Calu3 (cell line): ENCODE data around the gene SORD. TPM values are rescaled to one million over a fixed set of nuclear protein-coding genes. Genes with fewer than 3 reads are reported as not detected.

Experiments
- BruUV-seq: library from RNA; stranded (reverse); fragments of 400-500 nt; replicated peaks from 2 replicates; lab custom pipeline; 2021; lab: Mats Ljungman, UMichigan
- CTCF ChIA-PET: fragments of 300-600 bp; sonication (Branson Sonifier 250); formaldehyde crosslinking; loops from one replicate; lab custom pipeline; 2022; ENCODE audit warnings: antibody characterized with exemption; lab: Charles Lee
- DNase-seq: peaks from one replicate; pipeline ENCODE4 v3.0.0; 2022
- H3K27ac Mint-ChIP-seq: one replicate; pipeline ENCODE4 v1.8.0; 2022; ENCODE audit warnings: mixed read lengths; ENCODE audit not compliant: unreplicated experiment
- H3K27me3 Mint-ChIP-seq: one replicate; pipeline ENCODE4 v1.8.0; 2022; ENCODE audit warnings: mixed read lengths; ENCODE audit not compliant: unreplicated experiment
- H3K36me3 Mint-ChIP-seq: one replicate; pipeline ENCODE4 v1.8.0; 2022; ENCODE audit warnings: mild to moderate bottlenecking, moderate library complexity, mixed read lengths; ENCODE audit not compliant: insufficient read depth, unreplicated experiment
- H3K4me1 Mint-ChIP-seq: one replicate; pipeline ENCODE4 v1.8.0; 2022; ENCODE audit warnings: mild to moderate bottlenecking, low read depth, mixed read lengths; ENCODE audit not compliant: unreplicated experiment
- H3K4me3 Mint-ChIP-seq: one replicate; pipeline ENCODE4 v1.8.0; 2022; ENCODE audit warnings: mild to moderate bottlenecking, low read depth, moderate library complexity, mixed read lengths; ENCODE audit not compliant: unreplicated experiment
- H3K9me3 Mint-ChIP-seq: one replicate; pipeline ENCODE4 v1.8.0; 2022; ENCODE audit warnings: low read depth, mixed read lengths; ENCODE audit not compliant: unreplicated experiment
- intact Hi-C: fragments of 100-400 bp; cut with micrococcal nuclease; formaldehyde crosslinking; loops from one replicate; pipeline ENCODE4 v1.10.0; 2022; ENCODE audit not compliant: unreplicated experiment
- total RNA-seq: library from RNA; stranded (reverse); gene quantifications from 2 replicates; pipeline ENCODE4 v1.2.3, GENCODE V29; 2022
- TF ChIP-seq, protein P1 (sequence below): fragments of 200-600 bp; IDR thresholded peaks from one replicate; pipeline ENCODE4 v1.8.0; 2022; ENCODE audit warnings: antibody characterized with exemption; ENCODE audit not compliant: unreplicated experiment

SORD gene
- total RNA-seq, 1 experiment from 2014 or later, result 39.1 TPM

- CTCF ChIA-PET, result interaction anchor here (1.2 kb wide), 1 partner anchor 35 kb away, joined by 3 read pairs; no protein-coding TSS in a partner anchor
- Mint-ChIP-seq H3K9me3 (no peaks in the 10 kb centered on the region), H3K4me1 (no peaks in the 10 kb centered on the region), H3K36me3 (no peaks in the 10 kb centered on the region), H3K27me3 (peaks cover 31% of the 10 kb centered on the region), H3K27ac (no peak overlapping the region), H3K4me3 (no peak overlapping the region)
- no peak for DNase-seq
- TF ChIP-seq, protein P1, sequence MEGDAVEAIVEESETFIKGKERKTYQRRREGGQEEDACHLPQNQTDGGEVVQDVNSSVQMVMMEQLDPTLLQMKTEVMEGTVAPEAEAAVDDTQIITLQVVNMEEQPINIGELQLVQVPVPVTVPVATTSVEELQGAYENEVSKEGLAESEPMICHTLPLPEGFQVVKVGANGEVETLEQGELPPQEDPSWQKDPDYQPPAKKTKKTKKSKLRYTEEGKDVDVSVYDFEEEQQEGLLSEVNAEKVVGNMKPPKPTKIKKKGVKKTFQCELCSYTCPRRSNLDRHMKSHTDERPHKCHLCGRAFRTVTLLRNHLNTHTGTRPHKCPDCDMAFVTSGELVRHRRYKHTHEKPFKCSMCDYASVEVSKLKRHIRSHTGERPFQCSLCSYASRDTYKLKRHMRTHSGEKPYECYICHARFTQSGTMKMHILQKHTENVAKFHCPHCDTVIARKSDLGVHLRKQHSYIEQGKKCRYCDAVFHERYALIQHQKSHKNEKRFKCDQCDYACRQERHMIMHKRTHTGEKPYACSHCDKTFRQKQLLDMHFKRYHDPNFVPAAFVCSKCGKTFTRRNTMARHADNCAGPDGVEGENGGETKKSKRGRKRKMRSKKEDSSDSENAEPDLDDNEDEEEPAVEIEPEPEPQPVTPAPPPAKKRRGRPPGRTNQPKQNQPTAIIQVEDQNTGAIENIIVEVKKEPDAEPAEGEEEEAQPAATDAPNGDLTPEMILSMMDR, result no peak
- BruUV-seq, result no TSS peak
- intact Hi-C loops, result no loop called here
Measured at GRCh38 chr15:45083223-45083622, 60.2 kb downstream of the SORD start.

GRCh38 chr15:45084163-45084562 lies 61.2 kb downstream of the SORD start:
- Mint-ChIP-seq H3K27ac (no peak overlapping the region), H3K36me3 (no peaks in the 10 kb centered on the region), H3K27me3 (peaks cover 40% of the 10 kb centered on the region), H3K4me3 (no peak overlapping the region), H3K4me1 (no peaks in the 10 kb centered on the region), H3K9me3 (no peaks in the 10 kb centered on the region)
- TF ChIP-seq, protein P1, result no peak
- DNase-seq, result no peak
- BruUV-seq, result no TSS peak
- intact Hi-C loops, result no loop called here
- CTCF ChIA-PET, result interaction anchor here (1.2 kb wide), 1 partner anchor 34 kb away, joined by 3 read pairs; no protein-coding TSS in a partner anchor

GRCh38 chr15:45087513-45087912 lies 64.5 kb downstream of the SORD start:
- no peak overlapping the region for H3K4me3 Mint-ChIP-seq
- BruUV-seq, result no TSS peak
- TF ChIP-seq, protein P1, result no peak
- H3K9me3 Mint-ChIP-seq, result no peaks in the 10 kb centered on the region
- intact Hi-C loops, result no loop called here
- CTCF ChIA-PET, result no interaction called here
- peaks cover 73% of the 10 kb centered on the region for H3K27me3 Mint-ChIP-seq
- no peaks in the 10 kb centered on the region for H3K4me1 Mint-ChIP-seq
- no peaks in the 10 kb centered on the region for H3K36me3 Mint-ChIP-seq
- H3K27ac Mint-ChIP-seq, result no peak overlapping the region
- no peak for DNase-seq

- DNase-seq, result no peak
- Mint-ChIP-seq H3K4me1 (no peaks in the 10 kb centered on the region), H3K27ac (no peak overlapping the region), H3K4me3 (no peak overlapping the region), H3K36me3 (no peaks in the 10 kb centered on the region), H3K27me3 (peaks cover 76% of the 10 kb centered on the region), H3K9me3 (no peaks in the 10 kb centered on the region)
- TF ChIP-seq, protein P1, result no peak
- CTCF ChIA-PET, result no interaction called here
- intact Hi-C loops, result no loop called here
- no TSS peak for BruUV-seq
Measured at GRCh38 chr15:45088801-45089711, 66.1 kb downstream of the SORD start.
